ENCODE results near the gene BUD31.

GRCh38 chr7:99410635-99411034, 1.9 kb downstream of the BUD31 start:
- TF ChIP-seq, protein P1, sequence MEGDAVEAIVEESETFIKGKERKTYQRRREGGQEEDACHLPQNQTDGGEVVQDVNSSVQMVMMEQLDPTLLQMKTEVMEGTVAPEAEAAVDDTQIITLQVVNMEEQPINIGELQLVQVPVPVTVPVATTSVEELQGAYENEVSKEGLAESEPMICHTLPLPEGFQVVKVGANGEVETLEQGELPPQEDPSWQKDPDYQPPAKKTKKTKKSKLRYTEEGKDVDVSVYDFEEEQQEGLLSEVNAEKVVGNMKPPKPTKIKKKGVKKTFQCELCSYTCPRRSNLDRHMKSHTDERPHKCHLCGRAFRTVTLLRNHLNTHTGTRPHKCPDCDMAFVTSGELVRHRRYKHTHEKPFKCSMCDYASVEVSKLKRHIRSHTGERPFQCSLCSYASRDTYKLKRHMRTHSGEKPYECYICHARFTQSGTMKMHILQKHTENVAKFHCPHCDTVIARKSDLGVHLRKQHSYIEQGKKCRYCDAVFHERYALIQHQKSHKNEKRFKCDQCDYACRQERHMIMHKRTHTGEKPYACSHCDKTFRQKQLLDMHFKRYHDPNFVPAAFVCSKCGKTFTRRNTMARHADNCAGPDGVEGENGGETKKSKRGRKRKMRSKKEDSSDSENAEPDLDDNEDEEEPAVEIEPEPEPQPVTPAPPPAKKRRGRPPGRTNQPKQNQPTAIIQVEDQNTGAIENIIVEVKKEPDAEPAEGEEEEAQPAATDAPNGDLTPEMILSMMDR (IDR thresholded peaks at IDR 0.05; ENCODE audit: insufficient read depth, low read depth, low read length) = no peak
- no peak for TF ChIP-seq EZH2 (IDR thresholded peaks at IDR 0.05; ENCODE audit: insufficient read depth, low read length)

Measured in astrocyte (in vitro differentiated cells and primary cell).